ENCODE measurements around the gene CDH22. TPM values are rescaled to one million over a fixed set of nuclear protein-coding genes. Genes with fewer than 3 reads are reported as not detected.

Gene CDH22
- total RNA-seq, 1 experiment from 2014 or later, result 0.07 TPM

- in situ Hi-C loops (cut with HindIII; ENCODE audit: low pct_unique_long_range_greater_than_20kb, low sequenced_read_pairs), result no loop called here
Observed at GRCh38 chr20:46307139-46307998, 929 bp downstream of the CDH22 start.

GRCh38 chr20:46306743-46307138 is 1.6 kb downstream of the CDH22 start:
- in situ Hi-C loops (cut with HindIII; ENCODE audit: low pct_unique_long_range_greater_than_20kb, low sequenced_read_pairs), result no loop called here
- DNase-seq (ENCODE audit: low read depth), result no peak

More at GRCh38 chr20:46307139-46307998, 929 bp downstream of the CDH22 start:
- DNase-seq (ENCODE audit: low read depth), result no peak

- in situ Hi-C loops (cut with HindIII; ENCODE audit: low pct_unique_long_range_greater_than_20kb, low sequenced_read_pairs), result no loop called here
- DNase-seq (ENCODE audit: low read depth), result no peak
Observed at GRCh38 chr20:46305973-46306360, 2.3 kb downstream of the CDH22 start.

GRCh38 chr20:46305331-46305972 is 2.8 kb downstream of the CDH22 start:
- in situ Hi-C loops (cut with HindIII; ENCODE audit: low pct_unique_long_range_greater_than_20kb, low sequenced_read_pairs), result no loop called here
- DNase-seq (ENCODE audit: low read depth), result no peak

GRCh38 chr20:46304852-46305251 is 3.4 kb downstream of the CDH22 start:
- in situ Hi-C loops (cut with HindIII; ENCODE audit: low pct_unique_long_range_greater_than_20kb, low sequenced_read_pairs), result no loop called here
- no peak for DNase-seq (ENCODE audit: low read depth)

- in situ Hi-C loops (cut with HindIII; ENCODE audit: low pct_unique_long_range_greater_than_20kb, low sequenced_read_pairs), result no loop called here
- no peak for DNase-seq (ENCODE audit: low read depth)
Observed at GRCh38 chr20:46304361-46304760, 3.9 kb downstream of the CDH22 start.

GRCh38 chr20:46303176-46303956 is 4.9 kb downstream of the CDH22 start:
- in situ Hi-C loops (cut with HindIII; ENCODE audit: low pct_unique_long_range_greater_than_20kb, low sequenced_read_pairs), result no loop called here
- DNase-seq (ENCODE audit: low read depth), result no peak

- in situ Hi-C loops (cut with HindIII; ENCODE audit: low pct_unique_long_range_greater_than_20kb, low sequenced_read_pairs), result no loop called here
- no peak for DNase-seq (ENCODE audit: low read depth)
Observed at GRCh38 chr20:46302106-46302505, 6.2 kb downstream of the CDH22 start.

GRCh38 chr20:46300281-46300680 is 8.0 kb downstream of the CDH22 start:
- no peak for DNase-seq (ENCODE audit: low read depth)
- in situ Hi-C loops (cut with HindIII; ENCODE audit: low pct_unique_long_range_greater_than_20kb, low sequenced_read_pairs), result no loop called here

- DNase-seq (ENCODE audit: low read depth), result no peak
- in situ Hi-C loops (cut with HindIII; ENCODE audit: low pct_unique_long_range_greater_than_20kb, low sequenced_read_pairs), result no loop called here
Observed at GRCh38 chr20:46299078-46299477, 9.2 kb downstream of the CDH22 start.

GRCh38 chr20:46298374-46298773 is 9.9 kb downstream of the CDH22 start:
- in situ Hi-C loops (cut with HindIII; ENCODE audit: low pct_unique_long_range_greater_than_20kb, low sequenced_read_pairs), result no loop called here
- no peak for DNase-seq (ENCODE audit: low read depth)

GRCh38 chr20:46296526-46297250 is 11.6 kb downstream of the CDH22 start:
- no peak for DNase-seq (ENCODE audit: low read depth)
- in situ Hi-C loops (cut with HindIII; ENCODE audit: low pct_unique_long_range_greater_than_20kb, low sequenced_read_pairs), result no loop called here

- in situ Hi-C loops (cut with HindIII; ENCODE audit: low pct_unique_long_range_greater_than_20kb, low sequenced_read_pairs), result no loop called here
- DNase-seq (ENCODE audit: low read depth), result peak; percentile 62
Observed at GRCh38 chr20:46293084-46293483, 15.2 kb downstream of the CDH22 start.

GRCh38 chr20:46291401-46291800 is 16.9 kb downstream of the CDH22 start:
- DNase-seq (ENCODE audit: low read depth), result no peak
- in situ Hi-C loops (cut with HindIII; ENCODE audit: low pct_unique_long_range_greater_than_20kb, low sequenced_read_pairs), result no loop called here

- DNase-seq (ENCODE audit: low read depth), result no peak
- in situ Hi-C loops (cut with HindIII; ENCODE audit: low pct_unique_long_range_greater_than_20kb, low sequenced_read_pairs), result no loop called here
Observed at GRCh38 chr20:46289432-46289831, 18.9 kb downstream of the CDH22 start.

GRCh38 chr20:46286977-46287376 is 21.3 kb downstream of the CDH22 start:
- in situ Hi-C loops (cut with HindIII; ENCODE audit: low pct_unique_long_range_greater_than_20kb, low sequenced_read_pairs), result no loop called here

GRCh38 chr20:46286382-46286781 is 21.9 kb downstream of the CDH22 start:
- no peak for DNase-seq (ENCODE audit: low read depth)
- in situ Hi-C loops (cut with HindIII; ENCODE audit: low pct_unique_long_range_greater_than_20kb, low sequenced_read_pairs), result no loop called here

More at GRCh38 chr20:46286977-46287376, 21.3 kb downstream of the CDH22 start:
- DNase-seq (ENCODE audit: low read depth), result no peak

- in situ Hi-C loops (cut with HindIII; ENCODE audit: low pct_unique_long_range_greater_than_20kb, low sequenced_read_pairs), result no loop called here
- DNase-seq (ENCODE audit: low read depth), result no peak
Observed at GRCh38 chr20:46285740-46286139, 22.6 kb downstream of the CDH22 start.

Measured in Caki2 (cell line).